Measurements from ENCODE around the gene RNF157. TPM values are rescaled to one million over a fixed set of nuclear protein-coding genes. Genes with fewer than 3 reads are reported as not detected.

Gene RNF157
- total RNA-seq, 1 donor from 2014 or later = 17.8 TPM

DNA sequence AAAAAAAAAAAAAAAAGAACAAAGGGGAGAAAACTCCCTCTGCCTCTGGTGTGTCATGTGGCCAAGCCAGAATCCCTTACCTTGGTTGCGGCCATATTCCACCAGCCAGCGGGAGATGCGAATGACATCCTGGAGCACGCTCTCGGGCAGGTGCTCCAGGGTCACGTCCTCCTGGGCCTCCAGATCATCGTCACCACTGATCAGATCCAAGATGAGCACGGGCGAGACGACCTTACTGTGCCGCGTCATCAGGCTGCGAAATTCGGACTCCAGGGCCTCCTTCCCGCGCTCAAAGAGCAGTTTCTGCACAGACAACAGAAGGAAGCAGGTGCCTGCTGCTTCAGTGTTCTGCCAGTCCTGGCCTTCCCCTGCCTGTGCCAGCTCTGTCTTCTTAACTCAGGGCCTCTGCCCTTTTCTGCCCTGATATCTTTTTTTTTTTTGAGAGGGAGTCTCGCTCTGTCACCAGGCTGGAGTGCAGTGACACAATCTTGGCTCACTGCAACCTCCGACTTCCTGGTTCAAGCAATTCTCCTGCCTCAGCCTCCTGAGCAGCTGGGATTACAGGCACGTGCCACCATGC, 142.5 kb downstream of the RNF157 start:
- TF ChIP-seq CTCF (IDR thresholded peaks at IDR 0.05; ENCODE audit: partially characterized antibody, unreplicated experiment) = no peak
- H3K27ac Mint-ChIP-seq (ENCODE audit: unreplicated experiment) = no peak overlapping the region
- DNase-seq = no peak
- H3K4me3 Mint-ChIP-seq (ENCODE audit: unreplicated experiment) = no peak overlapping the region
- peaks cover 5% of the 10 kb centered on the region for H3K36me3 Mint-ChIP-seq (ENCODE audit: unreplicated experiment)
- H3K27me3 Mint-ChIP-seq (ENCODE audit: unreplicated experiment) = peaks cover 3% of the 10 kb centered on the region
- H3K9me3 Mint-ChIP-seq (ENCODE audit: unreplicated experiment) = no peaks in the 10 kb centered on the region
- peaks cover 2% of the 10 kb centered on the region for H3K4me1 Mint-ChIP-seq (ENCODE audit: low read depth, unreplicated experiment)

- no peak overlapping the region for H3K4me3 Mint-ChIP-seq (ENCODE audit: unreplicated experiment)
- no peak overlapping the region for H3K27ac Mint-ChIP-seq (ENCODE audit: unreplicated experiment)
- H3K4me1 Mint-ChIP-seq (ENCODE audit: low read depth, unreplicated experiment) = no peaks in the 10 kb centered on the region
- peaks cover 5% of the 10 kb centered on the region for H3K36me3 Mint-ChIP-seq (ENCODE audit: unreplicated experiment)
- no peaks in the 10 kb centered on the region for H3K9me3 Mint-ChIP-seq (ENCODE audit: unreplicated experiment)
- no peak for TF ChIP-seq CTCF (IDR thresholded peaks at IDR 0.05; ENCODE audit: partially characterized antibody, unreplicated experiment)
- DNase-seq = no peak
- peaks cover 3% of the 10 kb centered on the region for H3K27me3 Mint-ChIP-seq (ENCODE audit: unreplicated experiment)
Observed at GRCh38 chr17:76095943-76096342, 144.3 kb downstream of the RNF157 start.

GRCh38 chr17:76094046-76094445, 146.2 kb downstream of the RNF157 start:
- DNase-seq = no peak
- H3K27me3 Mint-ChIP-seq (ENCODE audit: unreplicated experiment) = peaks cover 6% of the 10 kb centered on the region
- H3K4me1 Mint-ChIP-seq (ENCODE audit: low read depth, unreplicated experiment) = no peaks in the 10 kb centered on the region
- H3K36me3 Mint-ChIP-seq (ENCODE audit: unreplicated experiment) = no peaks in the 10 kb centered on the region
- no peak overlapping the region for H3K4me3 Mint-ChIP-seq (ENCODE audit: unreplicated experiment)
- no peaks in the 10 kb centered on the region for H3K9me3 Mint-ChIP-seq (ENCODE audit: unreplicated experiment)
- no peak for TF ChIP-seq CTCF (IDR thresholded peaks at IDR 0.05; ENCODE audit: partially characterized antibody, unreplicated experiment)
- no peak overlapping the region for H3K27ac Mint-ChIP-seq (ENCODE audit: unreplicated experiment)

GRCh38 chr17:76092526-76093413, 147.5 kb downstream of the RNF157 start:
- Mint-ChIP-seq H3K36me3 (ENCODE audit: unreplicated experiment) (no peaks in the 10 kb centered on the region), H3K27ac (ENCODE audit: unreplicated experiment) (no peak overlapping the region), H3K27me3 (ENCODE audit: unreplicated experiment) (peaks cover 6% of the 10 kb centered on the region), H3K4me3 (ENCODE audit: unreplicated experiment) (no peak overlapping the region), H3K4me1 (ENCODE audit: low read depth, unreplicated experiment) (no peaks in the 10 kb centered on the region), H3K9me3 (ENCODE audit: unreplicated experiment) (no peaks in the 10 kb centered on the region)
- DNase-seq = no peak
- no peak for TF ChIP-seq CTCF (IDR thresholded peaks at IDR 0.05; ENCODE audit: partially characterized antibody, unreplicated experiment)

Small RNA genes lying within 50 kb of the gene (microRNA-seq; reads per million reads assigned to microRNA genes)
- gene MIR6868 (ENCODE audit: unreplicated experiment) = 7.9 reads per million, percentile 42 among the genes with 10 or more reads in this experiment

Other genes starting within 250 kb of the RNF157 start
- 7.1 TPM for gene CDK3, start 239.6 kb downstream of the RNF157 start, total RNA-seq (ENCODE audit: unreplicated experiment)
- not detected for gene EVPL, start 213.2 kb downstream of the RNF157 start, total RNA-seq (ENCODE audit: unreplicated experiment)
- gene SRP68, start 168.0 kb downstream of the RNF157 start, total RNA-seq (ENCODE audit: unreplicated experiment) = 48.4 TPM
- gene GALR2, start 165.7 kb downstream of the RNF157 start, total RNA-seq (ENCODE audit: unreplicated experiment) = 3.3 TPM
- gene ZACN, start 161.3 kb downstream of the RNF157 start, total RNA-seq (ENCODE audit: unreplicated experiment) = 1.9 TPM
- 249 TPM for gene EXOC7, start 136.7 kb downstream of the RNF157 start, total RNA-seq (ENCODE audit: unreplicated experiment)
- not detected for gene FOXJ1, start 99.2 kb downstream of the RNF157 start, total RNA-seq (ENCODE audit: unreplicated experiment)
- 58.7 TPM for gene UBALD2, start 24.9 kb upstream of the RNF157 start, total RNA-seq (ENCODE audit: unreplicated experiment)
- gene QRICH2, start 67.8 kb upstream of the RNF157 start, total RNA-seq (ENCODE audit: unreplicated experiment) = 12.2 TPM
- gene PRPSAP1, start 113.4 kb upstream of the RNF157 start, total RNA-seq (ENCODE audit: unreplicated experiment) = 68.5 TPM
- 3.1 TPM for gene SPHK1, start 144.1 kb upstream of the RNF157 start, total RNA-seq (ENCODE audit: unreplicated experiment)
- 94.3 TPM for gene UBE2O, start 212.7 kb upstream of the RNF157 start, total RNA-seq (ENCODE audit: unreplicated experiment)
- 0.39 TPM for gene AANAT, start 227.1 kb upstream of the RNF157 start, total RNA-seq (ENCODE audit: unreplicated experiment)